T-helper 1 cell treated with Interleukin-12 subunit alpha and Interleukin-12 subunit beta and Interleukin-4 antibody, amounts not matched to agents 30 μg/mL and 1 μg/mL, for 36 hours (primary cell): Measurements from ENCODE around the gene ZBTB46.
A peak's percentile ranks its signal among the peaks of the same experiment; 100 is the strongest.

ENCODE experiments used
- H3K27ac Mint-ChIP-seq: one replicate; pipeline ENCODE4 v1.8.0; 2021; ENCODE audit warnings: mild to moderate bottlenecking, mixed read lengths
- H3K27me3 Mint-ChIP-seq: one replicate; pipeline ENCODE4 v1.8.0; 2021; ENCODE audit warnings: low read depth, mixed read lengths
- H3K36me3 Mint-ChIP-seq: one replicate; pipeline ENCODE4 v1.8.0; 2021; ENCODE audit warnings: low read depth, mixed read lengths
- H3K4me1 Mint-ChIP-seq: one replicate; pipeline ENCODE4 v1.8.0; 2021; ENCODE audit warnings: low read depth, mixed read lengths
- H3K4me3 Mint-ChIP-seq: one replicate; pipeline ENCODE4 v1.8.0; 2021; ENCODE audit warnings: mild to moderate bottlenecking, moderate library complexity, mixed read lengths
- H3K9me3 Mint-ChIP-seq: one replicate; pipeline ENCODE4 v1.8.0; 2021; ENCODE audit warnings: mixed read lengths

The ZBTB46 gene

DNA sequence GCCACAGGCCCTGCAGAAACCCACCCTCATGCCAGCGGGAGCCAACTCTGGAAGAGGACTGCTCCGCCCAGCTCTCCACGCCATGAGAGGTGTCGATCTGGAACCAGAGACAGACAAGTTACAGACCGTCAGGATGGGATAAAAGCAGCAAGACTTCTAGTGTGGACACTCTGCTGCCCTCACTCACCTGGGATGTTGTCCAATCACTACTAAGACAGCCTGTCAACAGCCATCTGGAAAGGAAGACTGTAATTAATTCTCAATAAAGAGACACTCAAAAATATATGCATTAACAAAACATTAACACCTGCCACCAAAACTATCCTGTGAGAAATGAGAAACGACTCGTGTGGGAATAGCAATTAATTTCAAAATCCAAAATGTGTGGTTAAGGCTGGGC, 63.2 kb downstream of the ZBTB46 start:
- Mint-ChIP-seq H3K4me3 (no peak overlapping the region), H3K27me3 (peaks cover 6% of the 10 kb centered on the region), H3K27ac (no peak overlapping the region), H3K4me1 (no peaks in the 10 kb centered on the region), H3K36me3 (no peaks in the 10 kb centered on the region), H3K9me3 (no peaks in the 10 kb centered on the region)

DNA sequence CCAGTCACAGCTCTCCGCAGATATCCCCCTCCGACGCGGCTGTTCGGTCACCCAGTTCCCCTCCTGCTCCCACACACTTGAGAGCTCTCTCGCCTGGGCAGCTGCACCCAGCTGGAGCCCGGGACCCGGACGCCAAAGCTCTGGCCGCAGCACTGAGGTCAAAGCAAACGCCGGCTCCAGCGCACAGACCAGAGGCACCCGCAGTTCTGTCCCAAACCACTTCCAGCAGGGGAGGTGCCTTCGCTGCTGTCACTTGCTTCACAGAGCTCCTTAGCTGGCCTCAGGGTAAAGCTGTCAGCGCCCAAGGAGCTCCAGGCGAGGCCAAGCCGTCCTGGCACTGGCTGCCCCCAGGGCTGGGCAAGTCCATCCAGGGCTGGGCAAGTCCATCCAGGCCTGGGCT, 63.6 kb downstream of the ZBTB46 start:
- H3K36me3 Mint-ChIP-seq, result no peaks in the 10 kb centered on the region
- H3K4me1 Mint-ChIP-seq, result no peaks in the 10 kb centered on the region
- H3K27ac Mint-ChIP-seq, result no peak overlapping the region
- peaks cover 9% of the 10 kb centered on the region for H3K27me3 Mint-ChIP-seq
- H3K4me3 Mint-ChIP-seq, result no peak overlapping the region
- no peaks in the 10 kb centered on the region for H3K9me3 Mint-ChIP-seq

DNA sequence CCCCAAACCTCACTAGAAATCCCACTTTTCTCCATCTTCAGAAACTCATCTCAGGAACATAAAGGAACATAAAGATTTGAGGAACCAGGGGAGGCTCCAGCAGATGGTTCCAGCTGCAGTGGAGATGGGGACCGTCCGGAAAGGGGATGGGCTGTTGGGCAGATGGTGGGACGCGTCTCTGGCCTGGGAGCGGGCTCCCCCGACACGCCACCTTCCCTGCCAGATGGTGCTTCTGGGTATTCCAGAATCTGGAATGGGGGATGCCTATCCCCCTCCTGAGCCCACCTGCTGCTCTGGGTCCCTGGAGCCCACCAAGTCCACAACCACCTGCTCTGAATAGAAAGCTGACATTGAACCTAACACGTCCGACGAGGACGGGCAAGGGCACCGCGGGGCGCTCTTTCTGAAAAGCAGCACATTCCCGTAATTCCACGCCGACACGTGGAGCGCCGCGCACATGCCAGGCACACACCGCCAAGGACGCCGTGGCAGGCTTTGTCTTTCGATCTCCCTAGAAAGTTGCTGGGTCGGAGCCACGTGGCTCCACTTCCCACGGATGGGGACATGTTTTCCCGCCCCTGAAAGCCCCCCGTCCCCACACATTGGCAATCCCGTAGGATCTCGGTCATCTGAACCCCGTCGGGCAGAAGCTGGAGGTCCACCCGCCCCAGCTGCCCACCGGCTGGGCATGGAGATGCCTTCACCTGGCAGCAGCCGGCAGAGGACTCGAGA, 64.2 kb downstream of the ZBTB46 start:
- Mint-ChIP-seq H3K27me3 (peaks cover 15% of the 10 kb centered on the region), H3K27ac (no peak overlapping the region), H3K9me3 (no peaks in the 10 kb centered on the region), H3K4me1 (no peaks in the 10 kb centered on the region), H3K36me3 (no peaks in the 10 kb centered on the region), H3K4me3 (no peak overlapping the region)

DNA sequence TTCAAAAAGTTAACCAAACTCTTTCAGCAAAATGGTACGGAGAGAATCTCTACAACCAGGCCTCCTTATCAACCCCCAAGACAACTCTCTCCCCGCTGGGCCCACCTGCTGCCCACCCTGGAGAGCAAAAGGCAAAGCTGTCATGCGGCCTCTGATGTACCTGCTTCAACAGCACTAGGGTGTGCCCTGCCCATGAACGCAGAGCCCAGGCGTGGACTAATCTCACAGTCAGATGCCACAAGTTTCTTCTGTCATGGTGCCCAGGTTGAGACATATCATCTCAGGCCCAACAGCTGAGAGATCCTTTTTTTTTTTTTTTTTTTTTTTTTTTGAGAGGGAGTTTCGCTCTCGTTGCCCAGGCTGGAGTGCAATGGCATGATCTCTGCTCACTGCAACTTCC, 65.2 kb downstream of the ZBTB46 start:
- Mint-ChIP-seq H3K36me3 (no peaks in the 10 kb centered on the region), H3K27ac (no peak overlapping the region), H3K4me3 (no peak overlapping the region), H3K4me1 (no peaks in the 10 kb centered on the region), H3K27me3 (peaks cover 15% of the 10 kb centered on the region), H3K9me3 (no peaks in the 10 kb centered on the region)

DNA sequence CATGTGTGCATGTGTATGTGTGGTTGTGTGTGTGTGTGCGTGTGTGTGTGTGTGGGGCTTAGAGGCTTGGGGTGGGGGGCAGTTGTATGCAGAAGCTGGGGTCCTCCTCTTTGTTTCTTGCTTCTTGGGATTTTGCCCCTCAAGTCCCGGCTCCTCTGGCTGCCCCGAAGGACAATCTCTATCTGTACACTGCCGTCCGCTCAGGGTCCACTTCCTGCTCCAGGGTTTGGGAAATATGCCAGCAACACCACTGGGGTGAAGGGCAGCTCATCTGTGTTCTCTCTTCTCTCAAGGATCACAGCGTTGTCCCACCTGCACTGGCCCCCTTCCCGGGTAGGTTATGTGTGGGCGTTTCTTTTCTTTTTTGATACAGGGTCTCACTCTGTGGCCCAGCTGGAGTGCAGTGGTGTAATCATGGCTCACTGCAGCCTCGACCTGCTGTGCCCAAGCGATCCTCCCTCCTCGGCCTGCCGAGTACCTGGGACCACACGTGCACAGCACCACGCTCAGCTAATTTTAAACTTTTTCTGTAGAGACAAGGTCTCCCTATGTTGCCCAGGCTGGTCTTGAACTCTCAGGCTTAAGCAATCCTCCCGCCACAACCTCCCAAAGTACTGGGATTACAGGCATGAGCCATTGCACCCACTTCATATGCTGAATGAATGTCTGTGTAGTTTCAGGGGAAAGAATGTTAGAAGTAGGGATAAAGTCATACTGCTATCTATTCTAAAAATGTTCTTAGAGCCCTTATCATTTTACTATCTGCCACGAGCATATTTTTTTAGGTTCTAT, 65.8 kb downstream of the ZBTB46 start:
- Mint-ChIP-seq H3K27ac (no peak overlapping the region), H3K4me1 (no peaks in the 10 kb centered on the region), H3K4me3 (no peak overlapping the region), H3K36me3 (no peaks in the 10 kb centered on the region), H3K9me3 (no peaks in the 10 kb centered on the region), H3K27me3 (peaks cover 15% of the 10 kb centered on the region)

DNA sequence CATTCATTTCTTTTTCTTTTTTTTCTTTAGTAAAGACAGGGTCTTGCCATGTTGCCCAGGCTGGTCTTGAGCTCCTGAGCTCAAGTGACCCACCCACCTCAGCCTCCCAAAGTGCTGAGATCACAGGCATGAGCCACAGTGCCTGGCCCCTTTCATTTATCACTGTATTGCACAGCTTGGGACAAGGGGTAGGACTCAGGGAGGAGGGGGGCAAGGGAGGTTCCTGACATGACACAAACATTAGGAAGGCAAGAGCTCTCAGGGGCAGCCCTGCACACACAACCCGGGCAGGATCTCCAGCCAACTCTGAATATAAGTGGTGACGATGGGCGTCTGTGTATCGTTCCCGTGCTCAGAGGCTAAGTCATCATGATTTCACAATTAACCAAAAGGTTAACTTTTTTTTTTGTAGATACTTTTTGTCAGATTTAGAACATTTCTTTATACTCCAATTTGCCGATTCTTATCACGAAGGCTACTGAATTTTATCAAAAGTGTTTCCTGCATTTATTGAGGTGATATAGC, 71.6 kb downstream of the ZBTB46 start:
- no peak overlapping the region for H3K27ac Mint-ChIP-seq
- no peaks in the 10 kb centered on the region for H3K9me3 Mint-ChIP-seq
- peaks cover 30% of the 10 kb centered on the region for H3K27me3 Mint-ChIP-seq
- H3K4me3 Mint-ChIP-seq, result no peak overlapping the region
- H3K4me1 Mint-ChIP-seq, result peaks cover 9% of the 10 kb centered on the region
- H3K36me3 Mint-ChIP-seq, result no peaks in the 10 kb centered on the region

DNA sequence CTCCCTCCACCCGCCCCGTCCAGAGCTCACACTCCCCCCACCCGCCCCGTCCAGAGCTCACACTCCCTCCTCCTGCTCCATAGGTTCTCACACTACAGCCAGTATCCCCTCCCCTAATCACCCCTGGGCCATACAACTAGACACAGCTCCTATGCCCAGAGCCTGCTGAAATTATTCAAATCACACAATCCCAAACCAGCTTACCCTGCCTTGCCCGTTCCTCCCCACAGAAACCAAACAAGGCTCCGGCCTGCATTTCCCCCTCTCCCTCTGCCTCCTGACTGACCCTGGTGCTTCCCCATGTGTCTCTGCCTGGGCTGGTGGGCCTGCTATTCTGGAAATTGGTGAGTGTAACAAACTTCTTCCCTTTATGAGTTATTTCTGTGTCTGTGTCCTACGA, 72.9 kb downstream of the ZBTB46 start:
- H3K36me3 Mint-ChIP-seq, result no peaks in the 10 kb centered on the region
- no peak overlapping the region for H3K27ac Mint-ChIP-seq
- H3K4me1 Mint-ChIP-seq, result peaks cover 9% of the 10 kb centered on the region
- H3K4me3 Mint-ChIP-seq, result no peak overlapping the region
- H3K9me3 Mint-ChIP-seq, result no peaks in the 10 kb centered on the region
- peaks cover 26% of the 10 kb centered on the region for H3K27me3 Mint-ChIP-seq

DNA sequence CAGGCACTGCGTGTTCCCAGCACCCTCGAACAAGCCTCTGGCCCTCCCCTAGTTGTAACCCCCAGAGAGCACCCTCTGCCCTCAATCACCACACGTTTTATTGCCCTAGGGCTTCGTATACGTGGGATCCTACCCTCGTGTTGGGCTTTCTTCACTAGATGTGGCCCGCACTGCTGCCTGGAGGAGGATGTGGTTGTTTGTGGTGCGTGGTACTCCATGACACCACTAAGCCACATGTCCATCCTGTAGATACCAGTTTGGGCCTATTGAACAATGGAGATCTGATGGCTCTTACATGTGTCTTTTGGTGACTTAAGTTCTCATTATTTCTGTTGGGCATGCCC, 74.4 kb downstream of the ZBTB46 start:
- Mint-ChIP-seq H3K9me3 (no peaks in the 10 kb centered on the region), H3K36me3 (no peaks in the 10 kb centered on the region), H3K4me1 (peaks cover 9% of the 10 kb centered on the region), H3K27ac (no peak overlapping the region), H3K27me3 (peaks cover 15% of the 10 kb centered on the region), H3K4me3 (no peak overlapping the region)

DNA sequence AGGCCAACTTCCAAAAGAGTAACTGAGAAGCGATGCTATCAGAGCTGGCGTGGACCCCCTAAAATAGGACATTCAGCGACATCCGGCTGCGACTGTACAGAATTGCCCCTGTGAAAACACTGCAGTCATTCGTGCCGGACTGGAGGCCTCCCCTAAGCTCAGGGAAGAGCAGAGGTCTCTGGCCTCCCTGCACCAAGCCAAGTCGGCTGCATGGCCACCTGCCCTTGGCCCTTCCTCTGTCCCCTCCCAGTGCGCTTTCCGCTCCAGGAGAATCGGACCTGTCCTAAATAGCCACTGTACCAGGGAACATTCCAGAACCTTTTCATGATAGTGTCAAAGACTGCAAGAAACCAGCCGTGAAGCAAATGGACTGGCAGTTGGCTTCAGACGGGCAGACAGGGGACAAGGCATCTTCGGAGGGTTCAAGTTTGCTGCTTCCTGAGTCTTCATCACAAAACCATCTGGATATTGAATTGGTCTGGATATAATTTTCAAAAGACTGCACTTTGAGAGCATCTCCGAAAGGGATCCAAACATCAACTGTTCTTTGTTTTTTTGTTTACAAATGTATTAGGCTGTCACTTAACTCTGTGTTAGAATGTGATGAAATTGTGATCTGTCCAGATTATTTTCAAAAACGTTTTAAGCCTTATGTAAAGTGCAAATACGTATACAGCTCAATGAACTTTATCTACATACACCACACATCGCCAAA, 75.0 kb downstream of the ZBTB46 start:
- Mint-ChIP-seq H3K27ac (no peak overlapping the region), H3K4me1 (peaks cover 12% of the 10 kb centered on the region), H3K9me3 (no peaks in the 10 kb centered on the region), H3K36me3 (no peaks in the 10 kb centered on the region), H3K4me3 (no peak overlapping the region), H3K27me3 (peaks cover 15% of the 10 kb centered on the region)

DNA sequence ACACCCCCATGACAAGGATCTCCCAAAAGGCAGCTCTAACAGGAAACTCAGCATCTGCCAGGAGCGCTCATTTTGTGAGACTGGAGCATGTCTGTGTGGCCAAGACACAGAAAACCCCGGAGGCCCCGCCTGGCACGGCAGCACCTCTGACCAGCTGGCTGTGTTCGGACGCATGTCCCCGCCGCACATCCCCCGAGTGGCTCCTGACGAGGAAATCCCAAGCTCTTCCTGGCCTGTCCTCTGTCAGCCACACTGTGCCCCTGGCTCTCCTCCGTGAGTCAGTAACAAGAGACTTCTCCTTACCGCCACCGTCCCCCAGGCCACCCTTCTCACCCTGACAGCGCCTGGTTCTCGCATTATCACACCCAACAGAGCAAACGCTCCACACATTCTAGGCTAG, 77.1 kb downstream of the ZBTB46 start:
- Mint-ChIP-seq H3K27ac (no peak overlapping the region), H3K4me1 (peaks cover 18% of the 10 kb centered on the region), H3K27me3 (peaks cover 11% of the 10 kb centered on the region), H3K4me3 (no peak overlapping the region), H3K36me3 (no peaks in the 10 kb centered on the region), H3K9me3 (no peaks in the 10 kb centered on the region)

DNA sequence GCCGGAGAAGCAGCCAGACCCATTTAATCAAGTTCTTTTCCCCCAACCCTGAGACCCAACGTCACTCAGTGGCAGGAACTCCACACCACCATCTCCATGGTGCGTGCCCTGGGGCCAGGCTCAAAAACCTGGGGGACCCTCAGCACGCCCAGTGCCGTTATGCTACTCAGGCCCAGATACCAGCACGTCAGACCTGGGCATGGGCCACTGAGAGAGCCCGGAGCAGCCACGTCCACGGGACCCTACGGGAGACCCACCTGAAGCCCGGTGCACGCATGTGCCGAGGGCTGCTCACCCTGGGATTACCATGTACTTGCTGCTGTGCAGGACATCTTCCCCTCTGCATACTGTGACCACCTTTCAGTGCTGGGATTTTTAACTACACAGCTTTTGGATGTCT, 77.7 kb downstream of the ZBTB46 start:
- peaks cover 18% of the 10 kb centered on the region for H3K4me1 Mint-ChIP-seq
- no peaks in the 10 kb centered on the region for H3K9me3 Mint-ChIP-seq
- peaks cover 7% of the 10 kb centered on the region for H3K27me3 Mint-ChIP-seq
- no peak overlapping the region for H3K27ac Mint-ChIP-seq
- H3K4me3 Mint-ChIP-seq, result no peak overlapping the region
- no peaks in the 10 kb centered on the region for H3K36me3 Mint-ChIP-seq

DNA sequence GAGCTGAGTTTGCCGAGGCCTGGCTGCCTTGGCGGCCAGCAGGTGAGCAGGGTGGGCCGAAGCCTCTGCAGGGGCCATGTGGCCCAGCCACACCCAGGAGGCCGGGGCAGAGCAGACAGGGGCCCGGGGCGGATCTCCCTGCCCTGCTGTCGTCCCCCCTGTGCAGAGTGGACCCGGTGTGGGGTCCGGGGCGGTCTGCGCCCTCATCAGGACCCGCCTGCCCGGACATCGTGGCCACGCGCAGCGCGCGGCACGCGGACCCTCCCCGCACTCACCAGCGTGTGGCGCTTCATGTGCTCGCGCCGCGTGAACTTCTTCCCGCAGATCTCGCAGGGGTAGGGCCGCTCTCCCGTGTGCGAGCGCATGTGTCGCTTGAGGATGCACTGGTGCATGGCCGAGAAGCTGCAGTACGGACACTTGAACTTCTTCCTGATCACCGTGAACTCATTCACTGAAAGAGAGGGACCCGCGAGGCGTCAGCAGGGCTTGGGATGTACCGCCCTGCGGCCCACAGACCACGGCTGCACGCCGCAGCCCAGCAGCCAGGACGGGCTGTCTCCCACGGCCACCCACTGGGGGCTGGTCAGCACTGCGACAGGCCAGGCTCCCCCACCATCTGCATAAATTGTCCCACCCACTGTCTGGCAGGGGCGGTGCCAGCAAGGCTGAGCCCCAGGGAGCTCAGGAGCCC, 78.5 kb downstream of the ZBTB46 start:
- no peaks in the 10 kb centered on the region for H3K9me3 Mint-ChIP-seq
- no peak overlapping the region for H3K27ac Mint-ChIP-seq
- no peaks in the 10 kb centered on the region for H3K36me3 Mint-ChIP-seq
- H3K4me3 Mint-ChIP-seq, result no peak overlapping the region
- peaks cover 3% of the 10 kb centered on the region for H3K27me3 Mint-ChIP-seq
- H3K4me1 Mint-ChIP-seq, result peaks cover 18% of the 10 kb centered on the region

DNA sequence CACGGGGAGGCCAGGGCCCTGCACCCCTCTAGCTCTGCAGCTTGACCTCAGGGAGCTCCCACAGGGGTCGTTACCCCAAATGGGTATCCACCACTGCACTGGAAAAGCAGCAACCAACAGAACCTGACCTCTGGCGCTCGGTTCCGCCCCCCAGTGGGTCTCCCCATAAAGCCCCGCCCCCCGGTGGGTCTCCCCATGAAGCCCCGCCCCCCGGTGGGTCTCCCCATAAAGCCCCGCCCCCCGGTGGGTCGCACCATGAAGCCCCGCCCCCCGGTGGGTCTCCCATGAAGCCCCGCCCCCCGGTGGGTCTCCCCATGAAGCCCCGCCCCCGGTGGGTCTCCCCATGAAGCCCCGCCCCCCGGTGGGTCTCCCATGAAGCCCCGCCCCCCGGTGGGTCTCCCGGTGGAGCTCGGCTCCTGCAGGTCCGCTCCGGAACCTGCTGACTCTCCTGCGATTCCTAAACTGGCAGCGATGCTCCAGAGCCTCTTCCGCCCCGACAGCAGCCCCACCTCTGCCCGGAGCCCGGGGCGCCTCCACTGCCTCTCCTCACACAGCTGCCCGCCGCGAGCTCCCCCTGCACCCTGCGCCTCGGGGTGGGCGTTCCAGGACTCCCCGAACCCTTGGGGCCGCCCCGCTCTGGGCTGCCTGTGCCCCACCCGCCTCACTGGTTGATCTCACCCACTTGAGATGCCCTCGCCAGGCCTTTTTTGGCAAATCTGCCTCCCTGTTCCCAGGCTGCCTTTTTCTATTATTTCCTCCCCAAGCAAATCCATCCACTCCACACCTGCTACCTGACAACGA, 79.4 kb downstream of the ZBTB46 start:
- H3K4me1 Mint-ChIP-seq, result peaks cover 12% of the 10 kb centered on the region
- H3K36me3 Mint-ChIP-seq, result no peaks in the 10 kb centered on the region
- H3K9me3 Mint-ChIP-seq, result no peaks in the 10 kb centered on the region
- peak overlapping the region; percentile 51 for H3K4me3 Mint-ChIP-seq
- H3K27ac Mint-ChIP-seq, result peak overlapping the region; percentile 84
- H3K27me3 Mint-ChIP-seq, result no peaks in the 10 kb centered on the region
